ENCODE measurements around the gene CAPNS1.

Gene CAPNS1

DNA sequence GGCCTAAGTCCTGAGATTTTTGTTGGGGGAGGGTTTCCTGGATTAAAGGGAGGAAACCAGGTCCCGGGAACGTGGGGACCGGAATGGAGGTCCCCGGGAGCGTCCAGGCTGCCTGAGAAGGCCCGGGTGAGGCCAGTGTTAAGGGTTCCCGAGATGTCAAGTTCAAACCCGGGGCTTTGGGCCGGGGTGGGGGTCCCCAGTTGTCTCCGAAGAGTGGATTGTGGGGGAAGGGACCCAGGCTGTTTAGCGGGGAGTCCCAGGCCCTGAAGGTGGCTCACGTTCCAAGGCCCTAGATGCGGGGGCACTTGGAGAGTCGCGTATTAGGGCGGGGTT is 12.1 kb downstream of the CAPNS1 start:
- H2AFZ ChIP-seq (ENCODE audit: low read length), result no peak overlapping the region
- H3K9me3 ChIP-seq (replicated peaks; ENCODE audit: insufficient read depth, low read length), result no peaks in the 10 kb centered on the region
- no peak for DNase-seq
- H3K4me3 ChIP-seq (ENCODE audit: low read length), result no peak overlapping the region
- no peaks in the 10 kb centered on the region for H3K4me1 ChIP-seq (ENCODE audit: low read length)
- no peaks in the 10 kb centered on the region for H3K9me2 ChIP-seq (replicated peaks; ENCODE audit: insufficient read depth, low read length)
- no peak overlapping the region for H3K27ac ChIP-seq (ENCODE audit: low read length)
- H3K79me2 ChIP-seq (ENCODE audit: low read length), result no peaks in the 10 kb centered on the region
- no peaks in the 10 kb centered on the region for H3F3A ChIP-seq (ENCODE audit: insufficient read depth, low read length)
- H3K4me2 ChIP-seq (ENCODE audit: low read depth, low read length), result no peak overlapping the region
- TF ChIP-seq, protein P1, sequence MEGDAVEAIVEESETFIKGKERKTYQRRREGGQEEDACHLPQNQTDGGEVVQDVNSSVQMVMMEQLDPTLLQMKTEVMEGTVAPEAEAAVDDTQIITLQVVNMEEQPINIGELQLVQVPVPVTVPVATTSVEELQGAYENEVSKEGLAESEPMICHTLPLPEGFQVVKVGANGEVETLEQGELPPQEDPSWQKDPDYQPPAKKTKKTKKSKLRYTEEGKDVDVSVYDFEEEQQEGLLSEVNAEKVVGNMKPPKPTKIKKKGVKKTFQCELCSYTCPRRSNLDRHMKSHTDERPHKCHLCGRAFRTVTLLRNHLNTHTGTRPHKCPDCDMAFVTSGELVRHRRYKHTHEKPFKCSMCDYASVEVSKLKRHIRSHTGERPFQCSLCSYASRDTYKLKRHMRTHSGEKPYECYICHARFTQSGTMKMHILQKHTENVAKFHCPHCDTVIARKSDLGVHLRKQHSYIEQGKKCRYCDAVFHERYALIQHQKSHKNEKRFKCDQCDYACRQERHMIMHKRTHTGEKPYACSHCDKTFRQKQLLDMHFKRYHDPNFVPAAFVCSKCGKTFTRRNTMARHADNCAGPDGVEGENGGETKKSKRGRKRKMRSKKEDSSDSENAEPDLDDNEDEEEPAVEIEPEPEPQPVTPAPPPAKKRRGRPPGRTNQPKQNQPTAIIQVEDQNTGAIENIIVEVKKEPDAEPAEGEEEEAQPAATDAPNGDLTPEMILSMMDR (IDR thresholded peaks at IDR 0.05; ENCODE audit: low read length), result no peak
- TF ChIP-seq EZH2phosphoT487 (IDR thresholded peaks at IDR 0.05; ENCODE audit: low read length), result no peak
- TF ChIP-seq EZH2 (optimal IDR thresholded peaks at IDR 0.05; ENCODE audit: low read depth, low read length), result no peak
- H4K20me1 ChIP-seq (ENCODE audit: insufficient read depth, low read length), result no peaks in the 10 kb centered on the region
- H3K27me3 ChIP-seq (replicated peaks; ENCODE audit: insufficient read depth, low read length), result no peaks in the 10 kb centered on the region
- no peak overlapping the region for H3K9ac ChIP-seq (ENCODE audit: low read length)
- 0 out of 2 replicates have a peak, but pooled peaks cover 4% of the 10 kb centered on the region for H3K36me3 ChIP-seq (replicated peaks; ENCODE audit: insufficient read depth, low read length)

GRCh38 chr19:36152352-36153091 is 12.7 kb downstream of the CAPNS1 start, which contains the start of gene COX7A1:
Gene COX7A1 (minus strand): TSS chr19:36152447. CDS start chr19:36152407, 40 bp downstream.
- TF ChIP-seq, protein P1 (IDR thresholded peaks at IDR 0.05; ENCODE audit: low read length), result no peak
- no peak for TF ChIP-seq EZH2phosphoT487 (IDR thresholded peaks at IDR 0.05; ENCODE audit: low read length)
- no peak for TF ChIP-seq EZH2 (optimal IDR thresholded peaks at IDR 0.05; ENCODE audit: low read depth, low read length)
- no peak within 1 kb of the TSS for H3K27ac ChIP-seq (ENCODE audit: low read length)
- H3K9me3 ChIP-seq (replicated peaks; ENCODE audit: insufficient read depth, low read length), result no peaks in the 10 kb centered on the region
- no peaks in the 10 kb centered on the region for H3K27me3 ChIP-seq (replicated peaks; ENCODE audit: insufficient read depth, low read length)
- no peaks in the 10 kb centered on the region for H3F3A ChIP-seq (ENCODE audit: insufficient read depth, low read length)
- no peaks in the 10 kb centered on the region for H3K4me1 ChIP-seq (ENCODE audit: low read length)
- no peak within 1 kb of the TSS for H3K4me3 ChIP-seq (ENCODE audit: low read length)
- H3K79me2 ChIP-seq (ENCODE audit: low read length), result no peaks in the 10 kb centered on the region
- 0 out of 2 replicates have a peak, but pooled peaks cover 4% of the 10 kb centered on the region for H3K36me3 ChIP-seq (replicated peaks; ENCODE audit: insufficient read depth, low read length)
- no peak within 1 kb of the TSS for H2AFZ ChIP-seq (ENCODE audit: low read length)
- DNase-seq, result no peak
- H3K4me2 ChIP-seq (ENCODE audit: low read depth, low read length), result no peak within 1 kb of the TSS
- H3K9me2 ChIP-seq (replicated peaks; ENCODE audit: insufficient read depth, low read length), result no peaks in the 10 kb centered on the region
- H4K20me1 ChIP-seq (ENCODE audit: insufficient read depth, low read length), result no peaks in the 10 kb centered on the region
- no peak within 1 kb of the TSS for H3K9ac ChIP-seq (ENCODE audit: low read length)

DNA sequence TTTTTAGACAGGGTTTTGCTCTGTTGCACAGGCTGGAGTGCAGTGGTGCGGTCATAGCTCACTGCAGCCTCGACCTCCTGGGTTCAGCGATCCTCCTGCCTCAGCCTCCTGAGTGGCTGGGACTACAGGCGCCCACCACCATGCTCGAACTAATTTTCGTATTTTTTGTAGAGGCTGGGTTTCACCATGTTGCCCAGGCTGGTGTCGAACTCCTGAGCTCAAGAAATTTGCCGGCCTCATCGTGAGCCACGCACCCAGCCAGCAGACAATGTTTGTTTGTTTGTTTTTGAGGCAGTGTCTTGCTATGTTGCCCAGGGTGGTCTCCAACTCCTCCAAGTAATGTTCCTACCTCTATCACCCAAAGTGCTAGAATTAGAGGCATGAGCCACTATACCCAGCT is 13.3 kb downstream of the CAPNS1 start:
- no peak for TF ChIP-seq EZH2phosphoT487 (IDR thresholded peaks at IDR 0.05; ENCODE audit: low read length)
- no peak for TF ChIP-seq EZH2 (optimal IDR thresholded peaks at IDR 0.05; ENCODE audit: low read depth, low read length)
- TF ChIP-seq, protein P1 (IDR thresholded peaks at IDR 0.05; ENCODE audit: low read length), result no peak
- Histone ChIP-seq H3K9me2 (replicated peaks; ENCODE audit: insufficient read depth, low read length) (no peaks in the 10 kb centered on the region), H3K79me2 (ENCODE audit: low read length) (no peaks in the 10 kb centered on the region), H3K9ac (ENCODE audit: low read length) (no peak overlapping the region), H2AFZ (ENCODE audit: low read length) (no peak overlapping the region), H3F3A (ENCODE audit: insufficient read depth, low read length) (no peaks in the 10 kb centered on the region), H3K36me3 (replicated peaks; ENCODE audit: insufficient read depth, low read length) (0 out of 2 replicates have a peak, but pooled peaks cover 4% of the 10 kb centered on the region), H3K4me1 (ENCODE audit: low read length) (no peaks in the 10 kb centered on the region), H3K27ac (ENCODE audit: low read length) (no peak overlapping the region), H3K27me3 (replicated peaks; ENCODE audit: insufficient read depth, low read length) (no peaks in the 10 kb centered on the region), H3K9me3 (replicated peaks; ENCODE audit: insufficient read depth, low read length) (no peaks in the 10 kb centered on the region), H3K4me3 (ENCODE audit: low read length) (no peak overlapping the region), H4K20me1 (ENCODE audit: insufficient read depth, low read length) (no peaks in the 10 kb centered on the region), H3K4me2 (ENCODE audit: low read depth, low read length) (no peak overlapping the region)
- DNase-seq, result no peak
